A549 (cell line): ENCODE results near the gene ZBTB1.

Experiments
- CTCF ChIP-seq: fragments of >200 bp; sonication (Bioruptor Twin); formaldehyde crosslinking; IDR thresholded peaks from 3 replicates; pipeline ENCODE4 v1.5.1; 2016
- ELK1 ChIP-seq: fragments of 150-350 bp; IDR thresholded peaks from 2 replicates; pipeline ENCODE4 v1.6.1; 2014; ENCODE audit warnings: low read depth, mild to moderate bottlenecking, low read length
- KDM1A ChIP-seq: fragments of 200-600 bp; sonication (generic); IDR thresholded peaks from 2 replicates; pipeline ENCODE4 v1.6.1; 2016; ENCODE audit warnings: low read depth, mild to moderate bottlenecking
- MAZ ChIP-seq: fragments of 150-350 bp; IDR thresholded peaks from 2 replicates; pipeline ENCODE4 v1.6.1; 2014; ENCODE audit warnings: antibody characterized with exemption, low read depth, low read length, borderline replicate concordance
- POLR2A ChIP-seq: IDR thresholded peaks from 2 replicates; pipeline ENCODE4 v1.6.1; 2012; ENCODE audit warnings: mild to moderate bottlenecking, low read length
- POLR2AphosphoS2 ChIP-seq: conservative IDR thresholded peaks from 2 replicates; pipeline ENCODE4 v1.6.1; 2012; ENCODE audit warnings: low read length, improper control_type of control experiment, inconsistent platforms
- RAD21 ChIP-seq, 2 experiments: fragments of >200 bp in 1 of 2; sonication (Bioruptor Twin) in 1 of 2; formaldehyde crosslinking in 1 of 2; IDR thresholded peaks in 1 of 2; conservative IDR thresholded peaks in 1 of 2; 2 replicates in 1 of 2; 3 replicates in 1 of 2; pipeline ENCODE4 v1.6.1; 2012 to 2018; ENCODE audit warnings: inconsistent platforms in 1 of 2
- REST ChIP-seq: fragments of 200-600 bp; sonication (generic); IDR thresholded peaks from 2 replicates; pipeline ENCODE4 v1.6.1; 2016; ENCODE audit warnings: antibody characterized with exemption, mild to moderate bottlenecking, moderate library complexity
- TP53 ChIP-seq: fragments of 250-450 bp; sonication (Bioruptor Pico); IDR thresholded peaks from 2 replicates; pipeline ENCODE4 v1.5.0; 2021; ENCODE audit warnings: mild to moderate bottlenecking, moderate library complexity

- no peak for TF ChIP-seq REST
- TF ChIP-seq TP53 (CRISPR knock-in tag), result no peak
- TF ChIP-seq KDM1A, result no peak
- TF ChIP-seq CTCF, result no peak
- TF ChIP-seq POLR2A, result no peak
- no peak for TF ChIP-seq POLR2AphosphoS2
- no peak for TF ChIP-seq MAZ
- no peak for TF ChIP-seq ELK1
- TF ChIP-seq RAD21 (conservative IDR thresholded peaks at IDR 0.05 in 1 of 2, IDR thresholded peaks at IDR 0.05 in 1 of 2), result no peak
These were observed 68.5 kb downstream of the ZBTB1 start for GRCh38 chr14:64573109-64573508.
